PC-9 (cell line): ENCODE data around the gene ABCB1. TPM values are rescaled to one million over a fixed set of nuclear protein-coding genes. Genes with fewer than 3 reads are reported as not detected.

Source experiments
- BruUV-seq: library from RNA; stranded (reverse); fragments of 400-500 nt; replicated peaks from 2 replicates; lab custom pipeline; 2021; lab: Mats Ljungman, UMichigan
- CTCF ChIA-PET: fragments of 300-600 bp; sonication (Branson Sonifier 250); formaldehyde crosslinking; loops from one replicate; lab custom pipeline; 2022; ENCODE audit warnings: antibody characterized with exemption; lab: Charles Lee
- POLR2A ChIA-PET: fragments of 300-600 bp; sonication (Branson Sonifier 250); formaldehyde crosslinking; loops from one replicate; lab custom pipeline; 2022; ENCODE audit warnings: antibody characterized with exemption; ENCODE audit not compliant: unreplicated experiment; lab: Charles Lee
- DNase-seq, 2 experiments: peaks; one replicate each; pipeline versions ENCODE4 v3.0.0 to v3.0.0-alpha.2; 2015 to 2022; ENCODE audit warnings: mixed read lengths in 1 of 2
- H2AFZ ChIP-seq: fragments of 200-600 bp; sonication (generic); 2 replicates; pipeline ENCODE4 v1.8.1; 2017; ENCODE audit warnings: antibody characterized with exemption
- H3F3A ChIP-seq: fragments of 200-600 bp; sonication (generic); 2 replicates; pipeline ENCODE4 v1.8.1; 2017; ENCODE audit warnings: antibody characterized with exemption, mild to moderate bottlenecking, low read depth; ENCODE audit not compliant: insufficient read depth
- H3K27ac ChIP-seq: fragments of 200-600 bp; sonication (generic); 2 replicates; pipeline ENCODE4 v1.6.1; 2016; ENCODE audit warnings: mixed run types
- H3K27me3 ChIP-seq: fragments of 200-600 bp; sonication (generic); 2 replicates; pipeline ENCODE4 v1.6.1; 2016; ENCODE audit warnings: low read depth, mixed run types; ENCODE audit not compliant: insufficient read depth
- H3K36me3 ChIP-seq: fragments of 200-600 bp; sonication (generic); 2 replicates; pipeline ENCODE4 v1.6.1; 2016; ENCODE audit warnings: low read depth, mixed run types
- H3K4me1 ChIP-seq: fragments of 200-600 bp; sonication (generic); replicated peaks from 2 replicates; pipeline ENCODE4 v1.6.1; 2016; ENCODE audit warnings: mixed run types; ENCODE audit not compliant: insufficient read depth
- H3K4me2 ChIP-seq: fragments of 200-600 bp; sonication (generic); 2 replicates; pipeline ENCODE4 v1.6.1; 2017; ENCODE audit warnings: mixed run types
- H3K4me3 ChIP-seq: fragments of 200-600 bp; sonication (generic); 2 replicates; pipeline ENCODE4 v1.6.1; 2016; ENCODE audit warnings: mixed run types
- H3K79me2 ChIP-seq: fragments of 200-600 bp; sonication (generic); 2 replicates; pipeline ENCODE4 v1.6.1; 2017; ENCODE audit warnings: low read depth, mixed run types
- H3K9me2 ChIP-seq: fragments of 200-600 bp; sonication (generic); 2 replicates; pipeline ENCODE4 v1.8.1; 2017; ENCODE audit warnings: mild to moderate bottlenecking; ENCODE audit not compliant: insufficient read depth
- H3K9me3 ChIP-seq: fragments of 200-600 bp; sonication (generic); 2 replicates; pipeline ENCODE4 v1.8.1; 2016; ENCODE audit warnings: low read depth; ENCODE audit not compliant: insufficient read depth
- H4K20me1 ChIP-seq: fragments of 200-600 bp; sonication (generic); 2 replicates; pipeline ENCODE4 v1.8.1; 2017; ENCODE audit not compliant: insufficient read depth
- EZH2 ChIP-seq: fragments of 200-600 bp; sonication (generic); IDR thresholded peaks from 2 replicates; pipeline ENCODE4 v1.8.0; 2017; ENCODE audit warnings: antibody characterized with exemption, low read depth
- intact Hi-C: fragments of 100-400 bp; cut with micrococcal nuclease; formaldehyde crosslinking; loops from one replicate; pipeline ENCODE4 v1.10.0; 2022; ENCODE audit not compliant: unreplicated experiment
- total RNA-seq: library from RNA; stranded (reverse); gene quantifications from 2 replicates; pipeline ENCODE4 v1.2.3, GENCODE V29; 2021
- TF ChIP-seq, protein P1 (sequence below): fragments of 200-600 bp; sonication (generic); conservative IDR thresholded peaks from 2 replicates; pipeline ENCODE4 v1.6.1; 2017; ENCODE audit warnings: mixed run types, antibody characterized with exemption, mild to moderate bottlenecking, moderate library complexity

The ABCB1 gene
- total RNA-seq, 1 experiment from 2014 or later, result not detected

GRCh38 chr7:87561102-87561501 is 39.6 kb downstream of the ABCB1 start:
- no peak for DNase-seq
- CTCF ChIA-PET, result no interaction called here
- Histone ChIP-seq H3K27ac (no peak overlapping the region), H3K27me3 (no peaks in the 10 kb centered on the region), H3K36me3 (no peaks in the 10 kb centered on the region), H3F3A (no peaks in the 10 kb centered on the region), H4K20me1 (no peaks in the 10 kb centered on the region), H3K9me3 (no peaks in the 10 kb centered on the region), H3K4me3 (no peak overlapping the region), H3K4me1 (no peaks in the 10 kb centered on the region), H3K4me2 (no peak overlapping the region), H2AFZ (no peak overlapping the region), H3K79me2 (no peaks in the 10 kb centered on the region), H3K9me2 (no peaks in the 10 kb centered on the region)
- intact Hi-C loops, result loop anchor here (5.0 kb wide), 1 partner anchor 54 kb away; no protein-coding TSS in a partner anchor
- TF ChIP-seq, protein P1, sequence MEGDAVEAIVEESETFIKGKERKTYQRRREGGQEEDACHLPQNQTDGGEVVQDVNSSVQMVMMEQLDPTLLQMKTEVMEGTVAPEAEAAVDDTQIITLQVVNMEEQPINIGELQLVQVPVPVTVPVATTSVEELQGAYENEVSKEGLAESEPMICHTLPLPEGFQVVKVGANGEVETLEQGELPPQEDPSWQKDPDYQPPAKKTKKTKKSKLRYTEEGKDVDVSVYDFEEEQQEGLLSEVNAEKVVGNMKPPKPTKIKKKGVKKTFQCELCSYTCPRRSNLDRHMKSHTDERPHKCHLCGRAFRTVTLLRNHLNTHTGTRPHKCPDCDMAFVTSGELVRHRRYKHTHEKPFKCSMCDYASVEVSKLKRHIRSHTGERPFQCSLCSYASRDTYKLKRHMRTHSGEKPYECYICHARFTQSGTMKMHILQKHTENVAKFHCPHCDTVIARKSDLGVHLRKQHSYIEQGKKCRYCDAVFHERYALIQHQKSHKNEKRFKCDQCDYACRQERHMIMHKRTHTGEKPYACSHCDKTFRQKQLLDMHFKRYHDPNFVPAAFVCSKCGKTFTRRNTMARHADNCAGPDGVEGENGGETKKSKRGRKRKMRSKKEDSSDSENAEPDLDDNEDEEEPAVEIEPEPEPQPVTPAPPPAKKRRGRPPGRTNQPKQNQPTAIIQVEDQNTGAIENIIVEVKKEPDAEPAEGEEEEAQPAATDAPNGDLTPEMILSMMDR, result no peak
- TF ChIP-seq EZH2, result no peak
- no TSS peak for BruUV-seq
- POLR2A ChIA-PET, result no interaction called here

GRCh38 chr7:87552351-87552900 is 48.3 kb downstream of the ABCB1 start:
- H3K4me1 ChIP-seq, result no peaks in the 10 kb centered on the region
- TF ChIP-seq EZH2, result no peak
- TF ChIP-seq, protein P1, result no peak
- no peaks in the 10 kb centered on the region for H4K20me1 ChIP-seq
- no peaks in the 10 kb centered on the region for H3K36me3 ChIP-seq
- BruUV-seq, result no TSS peak
- H2AFZ ChIP-seq, result no peak overlapping the region
- no peak overlapping the region for H3K27ac ChIP-seq
- no peaks in the 10 kb centered on the region for H3K79me2 ChIP-seq
- DNase-seq, result no peak
- intact Hi-C loops, result no loop called here
- no peaks in the 10 kb centered on the region for H3F3A ChIP-seq
- no peaks in the 10 kb centered on the region for H3K9me3 ChIP-seq
- no peaks in the 10 kb centered on the region for H3K9me2 ChIP-seq
- no peaks in the 10 kb centered on the region for H3K27me3 ChIP-seq
- H3K4me2 ChIP-seq, result no peak overlapping the region
- CTCF ChIA-PET, result no interaction called here
- no peak overlapping the region for H3K4me3 ChIP-seq
- POLR2A ChIA-PET, result no interaction called here

- H2AFZ ChIP-seq, result no peak overlapping the region
- CTCF ChIA-PET, result no interaction called here
- H3K9me3 ChIP-seq, result no peaks in the 10 kb centered on the region
- TF ChIP-seq, protein P1, result no peak
- TF ChIP-seq EZH2, result no peak
- DNase-seq, result no peak
- H4K20me1 ChIP-seq, result no peaks in the 10 kb centered on the region
- no peaks in the 10 kb centered on the region for H3K27me3 ChIP-seq
- H3K79me2 ChIP-seq, result no peaks in the 10 kb centered on the region
- no TSS peak for BruUV-seq
- H3K36me3 ChIP-seq, result no peaks in the 10 kb centered on the region
- intact Hi-C loops, result no loop called here
- no peaks in the 10 kb centered on the region for H3F3A ChIP-seq
- no peak overlapping the region for H3K27ac ChIP-seq
- no peaks in the 10 kb centered on the region for H3K9me2 ChIP-seq
- POLR2A ChIA-PET, result no interaction called here
- no peak overlapping the region for H3K4me3 ChIP-seq
- H3K4me2 ChIP-seq, result no peak overlapping the region
- no peaks in the 10 kb centered on the region for H3K4me1 ChIP-seq
These were observed 52.4 kb downstream of the ABCB1 start for GRCh38 chr7:87548123-87548919.
